Neural crest cell (in vitro differentiated cells): Measurements from ENCODE around the gene PHF2. TPM values are rescaled to one million over a fixed set of nuclear protein-coding genes. Genes with fewer than 3 reads are reported as not detected.
A peak's percentile ranks its signal among the peaks of the same experiment; 100 is the strongest.

Experiments
- DNase-seq: peaks from one replicate; pipeline ENCODE4 v3.0.0; 2021; ENCODE audit warnings: low read depth, mixed read lengths, low spot score
- H3K27ac Mint-ChIP-seq: one replicate; pipeline ENCODE4 v1.8.0; 2021; ENCODE audit warnings: mild to moderate bottlenecking, mixed read lengths; ENCODE audit not compliant: unreplicated experiment
- H3K27me3 Mint-ChIP-seq: 2 replicates; pipeline ENCODE4 v1.8.0; 2021; ENCODE audit warnings: low read depth, mild to moderate bottlenecking, mixed read lengths
- H3K36me3 Mint-ChIP-seq: 2 replicates; pipeline ENCODE4 v1.8.0; 2021; ENCODE audit warnings: low read depth, mild to moderate bottlenecking, mixed read lengths
- H3K4me1 Mint-ChIP-seq: 2 replicates; pipeline ENCODE4 v1.8.0; 2021; ENCODE audit warnings: mixed read lengths
- H3K4me3 Mint-ChIP-seq: one replicate; pipeline ENCODE4 v1.8.0; 2021; ENCODE audit warnings: mild to moderate bottlenecking, mixed read lengths
- H3K9me3 Mint-ChIP-seq: 2 replicates; pipeline ENCODE4 v1.8.0; 2021; ENCODE audit warnings: mixed read lengths
- total RNA-seq: library from RNA; stranded (reverse); gene quantifications from 2 replicates; pipeline ENCODE4 v1.2.1, GENCODE V29; 2021
- TF ChIP-seq, protein P1 (sequence below): fragments of 200-600 bp; sonication (generic); conservative IDR thresholded peaks from 2 replicates; pipeline ENCODE4 v1.5.0; 2021; ENCODE audit warnings: antibody characterized with exemption, mild to moderate bottlenecking

The PHF2 gene
- total RNA-seq, 1 donor from 2014 or later: 34.4 TPM

DNA sequence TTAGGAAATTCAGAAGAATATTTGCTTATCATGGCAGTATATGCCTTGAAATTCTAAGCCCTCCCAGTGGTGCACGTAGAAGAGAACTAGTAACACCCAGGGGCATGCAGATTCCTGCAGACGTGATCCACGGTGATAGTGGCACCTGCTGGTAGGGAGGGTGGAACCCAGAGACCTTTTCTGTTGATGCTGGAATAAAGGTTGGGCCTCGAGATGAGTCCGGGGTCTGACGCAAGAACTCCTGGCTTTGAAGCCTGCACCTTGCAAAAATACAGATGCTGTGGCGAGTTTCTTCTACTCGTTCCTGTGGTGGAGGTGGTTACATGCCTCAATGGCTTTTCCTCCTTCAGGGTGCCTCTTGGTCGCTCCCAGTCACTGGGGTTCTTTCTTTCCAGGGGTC, 39.5 kb upstream of the PHF2 start:
- Mint-ChIP-seq H3K36me3 (peaks cover 21% of the 10 kb centered on the region), H3K27me3 (no peaks in the 10 kb centered on the region), H3K9me3 (no peaks in the 10 kb centered on the region), H3K4me1 (no peaks in the 10 kb centered on the region), H3K27ac (no peak overlapping the region), H3K4me3 (no peak overlapping the region)
- no peak for DNase-seq
- TF ChIP-seq, protein P1, sequence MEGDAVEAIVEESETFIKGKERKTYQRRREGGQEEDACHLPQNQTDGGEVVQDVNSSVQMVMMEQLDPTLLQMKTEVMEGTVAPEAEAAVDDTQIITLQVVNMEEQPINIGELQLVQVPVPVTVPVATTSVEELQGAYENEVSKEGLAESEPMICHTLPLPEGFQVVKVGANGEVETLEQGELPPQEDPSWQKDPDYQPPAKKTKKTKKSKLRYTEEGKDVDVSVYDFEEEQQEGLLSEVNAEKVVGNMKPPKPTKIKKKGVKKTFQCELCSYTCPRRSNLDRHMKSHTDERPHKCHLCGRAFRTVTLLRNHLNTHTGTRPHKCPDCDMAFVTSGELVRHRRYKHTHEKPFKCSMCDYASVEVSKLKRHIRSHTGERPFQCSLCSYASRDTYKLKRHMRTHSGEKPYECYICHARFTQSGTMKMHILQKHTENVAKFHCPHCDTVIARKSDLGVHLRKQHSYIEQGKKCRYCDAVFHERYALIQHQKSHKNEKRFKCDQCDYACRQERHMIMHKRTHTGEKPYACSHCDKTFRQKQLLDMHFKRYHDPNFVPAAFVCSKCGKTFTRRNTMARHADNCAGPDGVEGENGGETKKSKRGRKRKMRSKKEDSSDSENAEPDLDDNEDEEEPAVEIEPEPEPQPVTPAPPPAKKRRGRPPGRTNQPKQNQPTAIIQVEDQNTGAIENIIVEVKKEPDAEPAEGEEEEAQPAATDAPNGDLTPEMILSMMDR: no peak

GRCh38 chr9:93540305-93540704, 36.1 kb upstream of the PHF2 start:
- TF ChIP-seq, protein P1: no peak
- no peak overlapping the region for H3K4me3 Mint-ChIP-seq
- H3K27ac Mint-ChIP-seq: no peak overlapping the region
- no peaks in the 10 kb centered on the region for H3K4me1 Mint-ChIP-seq
- H3K36me3 Mint-ChIP-seq: peaks cover 7% of the 10 kb centered on the region
- no peak for DNase-seq
- H3K9me3 Mint-ChIP-seq: no peaks in the 10 kb centered on the region
- no peaks in the 10 kb centered on the region for H3K27me3 Mint-ChIP-seq

GRCh38 chr9:93541005-93541404, 35.4 kb upstream of the PHF2 start:
- no peak overlapping the region for H3K4me3 Mint-ChIP-seq
- no peaks in the 10 kb centered on the region for H3K4me1 Mint-ChIP-seq
- H3K27me3 Mint-ChIP-seq: no peaks in the 10 kb centered on the region
- H3K27ac Mint-ChIP-seq: peak overlapping the region; percentile 94
- no peak for DNase-seq
- TF ChIP-seq, protein P1: no peak
- H3K9me3 Mint-ChIP-seq: no peaks in the 10 kb centered on the region
- H3K36me3 Mint-ChIP-seq: peaks cover 7% of the 10 kb centered on the region

DNA sequence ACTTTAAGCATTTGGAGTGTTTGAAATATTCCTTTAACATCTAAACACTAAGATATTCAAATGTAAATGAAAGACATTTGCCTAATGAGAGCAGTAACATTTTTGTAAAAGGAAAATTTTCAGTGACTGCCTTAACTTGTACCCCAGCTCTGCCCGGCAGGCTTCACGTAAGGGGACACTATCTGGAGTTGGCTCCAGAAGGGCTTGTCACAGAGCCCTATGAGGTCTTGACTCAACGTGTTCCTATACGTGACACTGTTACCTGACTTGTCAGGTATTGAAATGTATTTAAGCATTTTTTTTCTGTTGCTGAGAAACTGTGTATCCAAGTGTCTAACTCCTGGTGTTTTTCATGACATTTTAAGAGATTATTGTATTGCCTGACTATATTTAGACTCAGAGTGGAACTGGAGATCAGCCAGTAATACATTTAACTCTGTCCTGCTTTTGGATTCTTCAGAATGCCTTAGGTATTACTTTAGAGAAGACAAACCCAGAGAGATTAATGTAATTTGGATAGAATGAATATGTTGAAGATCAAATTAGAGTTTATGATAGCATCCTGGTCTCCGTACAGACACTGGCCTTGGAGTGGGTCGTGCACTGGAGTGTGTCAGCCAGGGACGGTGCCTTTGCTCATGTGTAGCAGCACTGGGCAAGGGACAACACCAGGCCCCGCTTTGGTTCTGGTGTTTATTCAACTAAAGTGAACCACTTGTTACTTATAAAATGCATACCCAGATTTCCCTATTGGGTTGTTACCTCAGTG, 34.6 kb upstream of the PHF2 start:
- H3K4me1 Mint-ChIP-seq: no peaks in the 10 kb centered on the region

GRCh38 chr9:93543117-93543516, 33.3 kb upstream of the PHF2 start:
- TF ChIP-seq, protein P1: no peak
- Mint-ChIP-seq H3K4me1 (no peaks in the 10 kb centered on the region), H3K36me3 (peaks cover 7% of the 10 kb centered on the region), H3K27ac (no peak overlapping the region), H3K4me3 (no peak overlapping the region), H3K27me3 (no peaks in the 10 kb centered on the region), H3K9me3 (no peaks in the 10 kb centered on the region)
- DNase-seq: no peak

More for the DNA sequence above, 34.6 kb upstream of the PHF2 start:
- no peak for DNase-seq
- TF ChIP-seq, protein P1: no peak
- Mint-ChIP-seq H3K4me3 (no peak overlapping the region), H3K27me3 (no peaks in the 10 kb centered on the region), H3K9me3 (no peaks in the 10 kb centered on the region), H3K27ac (no peak overlapping the region), H3K36me3 (peaks cover 7% of the 10 kb centered on the region)
